ENCODE data around the gene PRMT3.

DNA sequence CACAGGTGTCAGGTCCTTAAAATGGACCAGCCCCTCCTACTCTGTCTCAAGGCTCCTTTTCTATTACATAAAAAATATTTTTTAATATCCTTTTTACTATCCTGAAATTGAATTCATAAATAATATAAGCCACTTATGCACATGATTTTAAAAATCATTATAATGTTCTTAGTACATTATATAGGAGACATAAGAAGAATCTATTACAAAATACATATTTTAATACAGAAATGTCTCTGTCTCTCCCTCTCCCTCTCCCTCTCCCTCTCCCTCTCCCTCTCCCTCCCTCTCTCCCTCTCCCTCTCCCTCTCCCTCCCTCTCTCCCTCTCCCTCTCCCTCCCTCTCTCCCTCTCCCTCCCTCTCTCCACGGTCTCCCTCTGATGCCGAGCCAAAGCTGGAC, 159.9 kb downstream of the PRMT3 start:
- TF ChIP-seq CTCF (conservative IDR thresholded peaks at IDR 0.05) (no peak), EZH2 (IDR thresholded peaks at IDR 0.05; ENCODE audit: low read depth) (no peak)

All from PC-9 (cell line).